ENCODE measurements around the gene SOBP.

GRCh38 chr6:107531868-107532267 is 42.0 kb downstream of the SOBP start:
- no peak for TF ChIP-seq CTCF (tag by site-specific recombination; IDR thresholded peaks at IDR 0.05)
- no peak for TF ChIP-seq ELK4 (IDR thresholded peaks at IDR 0.05; ENCODE audit: borderline replicate concordance, low read depth, low read length)
- no peak for TF ChIP-seq ZNF548 (tag by site-specific recombination; IDR thresholded peaks at IDR 0.05)
- TF ChIP-seq ZNF510 (tag by site-specific recombination; IDR thresholded peaks at IDR 0.05; ENCODE audit: insufficient replicate concordance): no peak
- TF ChIP-seq ZNF266 (tag by site-specific recombination; IDR thresholded peaks at IDR 0.05; ENCODE audit: low read depth): no peak
- TF ChIP-seq PBX3 (CRISPR knock-in tag; IDR thresholded peaks at IDR 0.05): no peak
- TF ChIP-seq KLF10 (tag by site-specific recombination; IDR thresholded peaks at IDR 0.05): no peak
- TF ChIP-seq ZNF529 (tag by site-specific recombination; IDR thresholded peaks at IDR 0.05; ENCODE audit: insufficient replicate concordance): no peak

All from HEK293 (cell line).